CD8-positive, alpha-beta memory T cell (primary cell): Measurements from ENCODE around the gene PPP1R3A. TPM values are rescaled to one million over a fixed set of nuclear protein-coding genes. Genes with fewer than 3 reads are reported as not detected.
A peak's percentile ranks its signal among the peaks of the same experiment; 100 is the strongest.

ENCODE experiments used
- CTCF ChIA-PET: fragments of 350-600 bp; sonication (Branson Sonifier 250); formaldehyde crosslinking; loops from one replicate; lab custom pipeline; 2021; ENCODE audit warnings: antibody characterized with exemption; lab: Charles Lee
- POLR2A ChIA-PET: fragments of 350-600 bp; sonication (Branson Sonifier 250); formaldehyde crosslinking; loops from one replicate; lab custom pipeline; 2021; ENCODE audit warnings: antibody characterized with exemption; lab: Charles Lee
- DNase-seq, 5 donors: peaks; one replicate each; pipeline versions ENCODE4 v3.0.0 to v3.0.0-alpha.2; 2020 to 2022; ENCODE audit warnings: mixed read lengths in 1 of 5
- H3K27ac ChIP-seq: one replicate; pipeline ENCODE4 v1.7.0; 2013; ENCODE audit warnings: low read depth, mild to moderate bottlenecking, low read length, moderate library complexity
- H3K27me3 ChIP-seq: 2 replicates; pipeline ENCODE4 v1.7.0; 2013; ENCODE audit warnings: low read length, mild to moderate bottlenecking; ENCODE audit not compliant: insufficient read depth, poor library complexity, severe bottlenecking
- H3K36me3 ChIP-seq: 2 replicates; pipeline ENCODE4 v1.7.0; 2013; ENCODE audit warnings: mild to moderate bottlenecking, low read length, moderate library complexity; ENCODE audit not compliant: insufficient read depth
- H3K4me1 ChIP-seq: 2 replicates; pipeline ENCODE4 v1.7.0; 2013; ENCODE audit warnings: mild to moderate bottlenecking, low read length, moderate library complexity; ENCODE audit not compliant: insufficient read depth
- H3K4me3 ChIP-seq: 2 replicates; pipeline ENCODE4 v1.7.0; 2013; ENCODE audit warnings: mild to moderate bottlenecking, low read length
- H3K9me3 ChIP-seq: 2 replicates; pipeline ENCODE4 v1.7.0; 2013; ENCODE audit warnings: mild to moderate bottlenecking, low read length
- H3K27ac Mint-ChIP-seq, 8 donors: one replicate each; pipeline ENCODE4 v1.8.0; 2020 to 2021; ENCODE audit warnings: mixed read lengths in 8 of 8, mild to moderate bottlenecking in 6 of 8, inconsistent platforms in 3 of 8, moderate library complexity in 3 of 8
- H3K27me3 Mint-ChIP-seq, 2 donors: one replicate each; pipeline ENCODE4 v1.8.0; 2020 to 2021; ENCODE audit warnings: mixed read lengths in 2 of 2, mild to moderate bottlenecking in 1 of 2, moderate library complexity in 1 of 2
- H3K36me3 Mint-ChIP-seq, 3 donors: one replicate each; pipeline ENCODE4 v1.8.0; 2020 to 2021; ENCODE audit warnings: mixed read lengths in 3 of 3, inconsistent platforms in 1 of 3, mild to moderate bottlenecking in 1 of 3
- H3K4me1 Mint-ChIP-seq, 3 donors: one replicate each; pipeline ENCODE4 v1.8.0; 2020 to 2021; ENCODE audit warnings: mixed read lengths in 3 of 3, inconsistent platforms in 1 of 3, mild to moderate bottlenecking in 1 of 3
- H3K4me3 Mint-ChIP-seq, 7 donors: one replicate each; pipeline ENCODE4 v1.8.0; 2020 to 2021; ENCODE audit warnings: mixed read lengths in 7 of 7, mild to moderate bottlenecking in 6 of 7, moderate library complexity in 4 of 7, inconsistent platforms in 2 of 7
- H3K9me3 Mint-ChIP-seq, 5 donors: one replicate each; pipeline ENCODE4 v1.8.0; 2020 to 2022; ENCODE audit warnings: mixed read lengths in 5 of 5, mild to moderate bottlenecking in 3 of 5, moderate library complexity in 2 of 5, inconsistent platforms in 1 of 5
- polyA plus RNA-seq: library from polyadenylated mRNA; unstranded; fragments of 300-500 nt; fragmentation: Illumina TruSeq; gene quantifications from one replicate; pipeline ENCODE4 v1.2.3, GENCODE V29; 2021
- total RNA-seq, 2 experiments: library from RNA; stranded (reverse); gene quantifications; one replicate each; pipeline ENCODE4 v1.2.3, GENCODE V29; 2021

The PPP1R3A gene
- total and polyA plus RNA-seq, 3 experiments from 2014 or later: not detected

- no peaks in the 10 kb centered on the region for H3K9me3 ChIP-seq
- Mint-ChIP-seq H3K4me3 (no peak overlapping the region), H3K27ac (peak overlapping the region in 1 of 8 donors; percentile 33), H3K36me3 (no peaks in the 10 kb centered on the region), H3K9me3 (peaks cover 0 to 13% (median 2%) of the 10 kb centered on the region in 5 donors), H3K4me1 (no peaks in the 10 kb centered on the region), H3K27me3 (no peaks in the 10 kb centered on the region)
- H3K27me3 ChIP-seq: no peaks in the 10 kb centered on the region
- H3K4me3 ChIP-seq: no peak overlapping the region
- POLR2A ChIA-PET: no interaction called here
- CTCF ChIA-PET: no interaction called here
- DNase-seq: no peak
- no peaks in the 10 kb centered on the region for H3K36me3 ChIP-seq
- no peaks in the 10 kb centered on the region for H3K4me1 ChIP-seq
- no peak overlapping the region for H3K27ac ChIP-seq
Measured at GRCh38 chr7:113873554-113874151, 45.2 kb downstream of the PPP1R3A start.

DNA sequence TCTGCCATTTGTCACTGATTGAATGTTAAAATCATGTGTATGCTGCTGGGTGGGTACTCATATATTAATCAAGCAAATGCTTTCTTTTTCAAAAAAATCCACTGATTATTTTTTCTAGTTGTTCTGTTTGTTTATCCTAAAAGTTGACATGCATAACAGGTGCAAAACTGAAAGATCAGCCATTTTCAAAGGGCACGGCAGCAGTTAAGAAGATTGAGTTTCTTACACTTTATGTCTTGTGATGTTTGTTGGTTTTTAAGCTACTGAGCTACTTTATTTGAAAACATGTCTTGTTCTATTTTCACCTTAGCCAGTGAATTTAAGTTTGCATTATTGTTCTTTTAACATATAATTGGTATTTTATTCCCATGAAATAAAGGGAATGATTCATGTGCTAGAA lies 45.8 kb downstream of the PPP1R3A start:
- no peaks in the 10 kb centered on the region for H3K27me3 Mint-ChIP-seq
- Histone ChIP-seq H3K27ac (no peak overlapping the region), H3K4me1 (no peaks in the 10 kb centered on the region), H3K36me3 (no peaks in the 10 kb centered on the region), H3K4me3 (no peak overlapping the region), H3K9me3 (no peaks in the 10 kb centered on the region), H3K27me3 (no peaks in the 10 kb centered on the region)
- H3K4me3 Mint-ChIP-seq: no peak overlapping the region
- ChIA-PET POLR2A (no interaction called here), CTCF (no interaction called here)
- DNase-seq: no peak
- H3K4me1 Mint-ChIP-seq: no peaks in the 10 kb centered on the region
- H3K36me3 Mint-ChIP-seq: no peaks in the 10 kb centered on the region
- H3K9me3 Mint-ChIP-seq: peaks cover 0 to 13% (median 2%) of the 10 kb centered on the region in 5 donors
- H3K27ac Mint-ChIP-seq: no peak overlapping the region

DNA sequence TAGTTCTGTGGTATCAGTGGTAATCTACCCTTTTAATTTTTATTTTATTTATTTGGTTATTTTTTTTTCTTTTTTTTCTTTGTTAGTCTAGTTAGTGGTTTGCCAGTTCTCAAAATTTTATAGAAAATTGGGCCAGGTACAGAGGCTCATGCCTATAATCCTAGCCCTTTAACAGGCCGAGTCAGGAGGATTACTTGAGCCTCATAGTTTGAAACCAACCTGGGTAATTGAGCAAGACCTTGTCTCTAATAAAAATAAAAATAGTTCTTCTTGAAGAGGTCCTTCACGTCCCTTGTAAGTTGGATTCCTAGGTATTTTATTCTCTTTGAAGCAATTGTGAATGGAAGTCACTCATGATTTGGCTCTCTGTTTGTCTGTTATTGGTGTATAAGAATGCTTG lies 51.5 kb downstream of the PPP1R3A start:
- Mint-ChIP-seq H3K9me3 (peaks cover 0 to 17% (median 2%) of the 10 kb centered on the region in 5 donors), H3K36me3 (no peaks in the 10 kb centered on the region), H3K4me1 (no peaks in the 10 kb centered on the region), H3K27me3 (no peaks in the 10 kb centered on the region), H3K27ac (no peak overlapping the region), H3K4me3 (no peak overlapping the region)
- ChIA-PET POLR2A (no interaction called here), CTCF (no interaction called here)
- DNase-seq: no peak
- H3K4me1 ChIP-seq: no peaks in the 10 kb centered on the region
- no peaks in the 10 kb centered on the region for H3K36me3 ChIP-seq
- H3K27me3 ChIP-seq: no peaks in the 10 kb centered on the region
- H3K9me3 ChIP-seq: no peaks in the 10 kb centered on the region
- H3K27ac ChIP-seq: no peak overlapping the region
- no peak overlapping the region for H3K4me3 ChIP-seq

GRCh38 chr7:113856010-113856409 lies 62.8 kb downstream of the PPP1R3A start:
- DNase-seq: no peak
- CTCF ChIA-PET: no interaction called here
- Mint-ChIP-seq H3K9me3 (peaks cover 0 to 8% (median 0%) of the 10 kb centered on the region in 5 donors), H3K4me1 (no peaks in the 10 kb centered on the region), H3K36me3 (no peaks in the 10 kb centered on the region), H3K4me3 (no peak overlapping the region), H3K27ac (no peak overlapping the region), H3K27me3 (no peaks in the 10 kb centered on the region)
- H3K9me3 ChIP-seq: no peaks in the 10 kb centered on the region
- no peaks in the 10 kb centered on the region for H3K27me3 ChIP-seq
- no peaks in the 10 kb centered on the region for H3K4me1 ChIP-seq
- POLR2A ChIA-PET: no interaction called here
- no peaks in the 10 kb centered on the region for H3K36me3 ChIP-seq
- no peak overlapping the region for H3K4me3 ChIP-seq
- H3K27ac ChIP-seq: no peak overlapping the region

DNA sequence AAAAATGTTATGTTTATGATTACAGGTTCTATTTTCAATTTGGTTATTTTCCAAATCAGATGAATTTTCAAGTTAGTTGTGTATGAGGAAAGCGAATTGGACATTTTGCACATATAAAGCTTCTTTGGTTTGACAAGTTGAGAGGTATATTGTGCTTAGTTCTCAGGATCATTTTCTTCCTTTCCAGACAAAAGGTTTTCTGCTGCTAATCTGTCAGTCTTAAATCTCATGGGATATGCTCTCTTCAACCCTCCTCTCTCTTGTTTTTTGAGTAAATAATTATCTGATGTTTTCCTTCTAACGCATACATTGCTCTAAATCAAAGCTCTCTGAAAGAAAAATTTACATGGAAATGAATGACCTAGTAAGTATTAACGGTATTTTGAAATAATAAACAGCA lies 77.9 kb downstream of the PPP1R3A start:
- CTCF ChIA-PET: no interaction called here
- H3K4me1 Mint-ChIP-seq: no peaks in the 10 kb centered on the region

GRCh38 chr7:113835367-113835766 lies 83.4 kb downstream of the PPP1R3A start:
- H3K27ac Mint-ChIP-seq: no peak overlapping the region
- H3K9me3 ChIP-seq: no peaks in the 10 kb centered on the region

More for the DNA sequence above, 77.9 kb downstream of the PPP1R3A start:
- Histone ChIP-seq H3K4me1 (no peaks in the 10 kb centered on the region), H3K36me3 (no peaks in the 10 kb centered on the region), H3K9me3 (no peaks in the 10 kb centered on the region), H3K27me3 (no peaks in the 10 kb centered on the region), H3K27ac (no peak overlapping the region), H3K4me3 (no peak overlapping the region)
- H3K27me3 Mint-ChIP-seq: no peaks in the 10 kb centered on the region
- no peaks in the 10 kb centered on the region for H3K36me3 Mint-ChIP-seq
- H3K27ac Mint-ChIP-seq: no peak overlapping the region
- POLR2A ChIA-PET: no interaction called here
- DNase-seq: no peak
- H3K4me3 Mint-ChIP-seq: no peak overlapping the region
- H3K9me3 Mint-ChIP-seq: peaks cover 0 to 6% (median 0%) of the 10 kb centered on the region in 5 donors

GRCh38 chr7:113832196-113832745 lies 86.5 kb downstream of the PPP1R3A start:
- H3K9me3 Mint-ChIP-seq: peaks cover 0 to 2% (median 0%) of the 10 kb centered on the region in 5 donors
- no peak overlapping the region for H3K27ac Mint-ChIP-seq
- H3K4me3 Mint-ChIP-seq: no peak overlapping the region
- H3K36me3 Mint-ChIP-seq: no peaks in the 10 kb centered on the region
- no peak overlapping the region for H3K4me3 ChIP-seq
- no peak overlapping the region for H3K27ac ChIP-seq
- H3K4me1 ChIP-seq: no peaks in the 10 kb centered on the region
- no peaks in the 10 kb centered on the region for H3K27me3 Mint-ChIP-seq
- DNase-seq: no peak
- ChIA-PET CTCF (no interaction called here), POLR2A (no interaction called here)
- no peaks in the 10 kb centered on the region for H3K4me1 Mint-ChIP-seq
- H3K27me3 ChIP-seq: no peaks in the 10 kb centered on the region
- H3K36me3 ChIP-seq: no peaks in the 10 kb centered on the region
- H3K9me3 ChIP-seq: no peaks in the 10 kb centered on the region

More at GRCh38 chr7:113835367-113835766, 83.4 kb downstream of the PPP1R3A start:
- no peaks in the 10 kb centered on the region for H3K4me1 ChIP-seq
- H3K27ac ChIP-seq: no peak overlapping the region
- CTCF ChIA-PET: interaction anchor here (1.1 kb wide), 1 partner anchor 11 kb away, joined by 3 read pairs; no protein-coding TSS in a partner anchor
- H3K4me3 ChIP-seq: no peak overlapping the region
- no peaks in the 10 kb centered on the region for H3K9me3 Mint-ChIP-seq
- no peaks in the 10 kb centered on the region for H3K36me3 ChIP-seq
- H3K36me3 Mint-ChIP-seq: no peaks in the 10 kb centered on the region
- no peak for DNase-seq
- H3K4me3 Mint-ChIP-seq: no peak overlapping the region
- H3K27me3 Mint-ChIP-seq: no peaks in the 10 kb centered on the region
- H3K27me3 ChIP-seq: no peaks in the 10 kb centered on the region
- POLR2A ChIA-PET: no interaction called here
- H3K4me1 Mint-ChIP-seq: no peaks in the 10 kb centered on the region

DNA sequence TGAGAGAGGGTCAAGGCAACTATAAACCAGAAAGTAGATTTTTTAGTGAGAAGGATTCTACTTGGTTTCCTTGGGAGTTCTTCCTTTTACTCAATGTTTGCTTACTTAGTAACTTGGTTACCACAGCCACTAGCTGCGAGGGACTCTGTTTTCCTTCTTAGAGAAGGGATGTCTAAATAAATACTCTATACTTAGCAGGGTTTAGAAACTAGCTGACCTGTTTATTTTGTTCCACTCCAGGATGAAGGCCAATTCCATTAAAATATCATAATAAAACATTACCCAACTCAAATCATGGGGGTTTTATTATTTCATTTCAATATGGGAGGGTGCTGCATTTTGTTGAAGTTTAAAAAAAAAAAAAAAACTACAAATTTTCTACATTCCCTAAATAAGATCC lies 87.3 kb downstream of the PPP1R3A start:
- Mint-ChIP-seq H3K36me3 (no peaks in the 10 kb centered on the region), H3K27me3 (no peaks in the 10 kb centered on the region), H3K9me3 (peaks cover 0 to 4% (median 0%) of the 10 kb centered on the region in 5 donors), H3K27ac (no peak overlapping the region), H3K4me3 (no peak overlapping the region), H3K4me1 (no peaks in the 10 kb centered on the region)
- H3K9me3 ChIP-seq: no peaks in the 10 kb centered on the region
- no peak overlapping the region for H3K4me3 ChIP-seq
- DNase-seq: no peak
- ChIA-PET CTCF (no interaction called here), POLR2A (no interaction called here)
- no peak overlapping the region for H3K27ac ChIP-seq
- no peaks in the 10 kb centered on the region for H3K4me1 ChIP-seq
- no peaks in the 10 kb centered on the region for H3K27me3 ChIP-seq
- H3K36me3 ChIP-seq: no peaks in the 10 kb centered on the region
